ENCODE results near the gene ARHGAP18.
A peak's percentile ranks its signal among the peaks of the same experiment; 100 is the strongest.

The ARHGAP18 gene

DNA sequence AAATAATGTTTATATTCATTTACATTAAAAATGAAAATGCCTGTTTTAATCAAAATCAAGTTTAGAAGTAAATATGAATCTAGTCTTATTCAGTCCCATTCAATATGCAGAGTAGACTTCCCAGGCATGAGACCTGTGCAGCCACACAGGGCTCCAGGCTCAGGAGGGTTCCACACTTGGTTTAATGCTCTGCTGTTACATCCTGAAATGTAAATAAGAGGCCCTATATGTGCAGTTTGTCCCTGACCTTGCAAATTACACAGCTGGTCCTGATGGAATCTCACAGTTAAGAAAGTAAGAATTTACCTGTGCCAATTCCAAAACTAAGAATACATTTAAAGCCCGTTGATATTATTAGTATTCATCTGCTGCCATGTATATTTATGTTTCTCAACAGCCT lies 79.4 kb downstream of the ARHGAP18 start:
- H3K4me3 ChIP-seq (replicated peaks; ENCODE audit: low read depth, low read length), result no peak overlapping the region
- TF ChIP-seq, protein P1, sequence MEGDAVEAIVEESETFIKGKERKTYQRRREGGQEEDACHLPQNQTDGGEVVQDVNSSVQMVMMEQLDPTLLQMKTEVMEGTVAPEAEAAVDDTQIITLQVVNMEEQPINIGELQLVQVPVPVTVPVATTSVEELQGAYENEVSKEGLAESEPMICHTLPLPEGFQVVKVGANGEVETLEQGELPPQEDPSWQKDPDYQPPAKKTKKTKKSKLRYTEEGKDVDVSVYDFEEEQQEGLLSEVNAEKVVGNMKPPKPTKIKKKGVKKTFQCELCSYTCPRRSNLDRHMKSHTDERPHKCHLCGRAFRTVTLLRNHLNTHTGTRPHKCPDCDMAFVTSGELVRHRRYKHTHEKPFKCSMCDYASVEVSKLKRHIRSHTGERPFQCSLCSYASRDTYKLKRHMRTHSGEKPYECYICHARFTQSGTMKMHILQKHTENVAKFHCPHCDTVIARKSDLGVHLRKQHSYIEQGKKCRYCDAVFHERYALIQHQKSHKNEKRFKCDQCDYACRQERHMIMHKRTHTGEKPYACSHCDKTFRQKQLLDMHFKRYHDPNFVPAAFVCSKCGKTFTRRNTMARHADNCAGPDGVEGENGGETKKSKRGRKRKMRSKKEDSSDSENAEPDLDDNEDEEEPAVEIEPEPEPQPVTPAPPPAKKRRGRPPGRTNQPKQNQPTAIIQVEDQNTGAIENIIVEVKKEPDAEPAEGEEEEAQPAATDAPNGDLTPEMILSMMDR (IDR thresholded peaks at IDR 0.05; ENCODE audit: low read length, missing control alignments), result no peak
- DNase-seq (ENCODE audit: low read depth), result no peak

GRCh38 chr6:129628101-129628815 lies 81.7 kb downstream of the ARHGAP18 start:
- DNase-seq (ENCODE audit: low read depth), result no peak
- TF ChIP-seq, protein P1 (IDR thresholded peaks at IDR 0.05; ENCODE audit: low read length, missing control alignments), result no peak

DNA sequence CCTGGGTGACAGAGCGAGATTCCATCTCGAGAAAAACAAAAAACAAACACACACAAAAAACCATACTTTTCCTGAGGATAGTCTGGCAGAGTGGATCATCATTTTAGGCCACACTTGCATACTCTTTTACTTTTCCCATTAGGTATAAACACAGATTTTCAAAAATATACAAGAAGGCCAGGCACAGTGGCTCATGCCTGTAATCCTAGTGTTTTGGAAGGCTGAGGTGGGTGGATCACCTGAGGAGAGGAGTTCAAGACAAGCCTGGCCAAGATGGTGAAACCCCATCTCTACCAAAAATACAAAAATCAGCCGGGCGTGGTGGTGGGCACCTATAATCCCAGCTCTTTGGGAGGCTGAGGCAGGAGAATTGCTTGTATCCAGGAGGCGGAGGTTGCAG lies 85.5 kb downstream of the ARHGAP18 start:
- H3K4me3 ChIP-seq (replicated peaks; ENCODE audit: low read depth, low read length), result no peak overlapping the region
- DNase-seq (ENCODE audit: low read depth), result no peak
- TF ChIP-seq, protein P1 (IDR thresholded peaks at IDR 0.05; ENCODE audit: low read length, missing control alignments), result no peak

More at GRCh38 chr6:129628101-129628815, 81.7 kb downstream of the ARHGAP18 start:
- H3K4me3 ChIP-seq (replicated peaks; ENCODE audit: low read depth, low read length), result no peak overlapping the region

GRCh38 chr6:129623008-129623732 lies 86.8 kb downstream of the ARHGAP18 start:
- no peak for DNase-seq (ENCODE audit: low read depth)
- H3K4me3 ChIP-seq (replicated peaks; ENCODE audit: low read depth, low read length), result no peak overlapping the region
- TF ChIP-seq, protein P1 (IDR thresholded peaks at IDR 0.05; ENCODE audit: low read length, missing control alignments), result no peak

DNA sequence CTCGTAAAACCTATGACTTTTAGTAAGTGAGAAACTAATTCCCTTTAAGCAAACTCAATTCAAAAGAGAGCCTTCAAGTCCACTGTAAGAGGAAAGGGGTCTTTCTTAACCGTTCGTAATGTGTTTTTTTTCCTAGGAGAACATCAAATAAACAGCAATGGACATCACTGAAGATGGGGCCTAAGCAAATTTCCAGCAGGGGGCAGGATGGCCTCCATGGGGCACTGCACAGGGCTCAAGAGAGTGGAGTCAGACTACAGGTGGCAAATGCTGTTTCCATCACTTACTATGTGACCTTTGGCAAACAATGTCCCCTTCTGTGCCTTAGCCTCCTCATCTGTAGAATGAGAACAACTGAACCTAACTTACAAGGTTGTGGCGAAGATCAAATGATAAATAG lies 88.7 kb downstream of the ARHGAP18 start:
- no peak overlapping the region for H3K4me3 ChIP-seq (replicated peaks; ENCODE audit: low read depth, low read length)
- TF ChIP-seq, protein P1 (IDR thresholded peaks at IDR 0.05; ENCODE audit: low read length, missing control alignments), result peak; percentile 18
- no peak for DNase-seq (ENCODE audit: low read depth)

DNA sequence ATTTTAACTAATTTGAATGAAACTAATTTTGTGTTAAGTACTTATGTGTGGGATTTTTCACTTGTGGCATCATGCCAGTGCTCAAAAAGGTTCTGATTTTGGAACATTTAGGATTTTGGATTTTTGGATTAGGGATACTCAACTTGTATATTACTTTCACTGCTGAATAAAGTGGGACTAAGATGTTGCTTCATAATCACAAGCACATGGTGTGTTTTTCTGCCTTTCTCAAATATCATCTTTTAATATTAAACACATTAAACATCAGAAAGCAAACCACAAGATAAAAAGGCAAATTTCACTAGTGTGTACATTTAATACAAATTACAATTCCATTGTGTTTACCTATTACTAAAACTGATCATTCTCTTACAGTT lies 89.8 kb downstream of the ARHGAP18 start:
- H3K4me3 ChIP-seq (replicated peaks; ENCODE audit: low read depth, low read length), result no peak overlapping the region
- TF ChIP-seq, protein P1 (IDR thresholded peaks at IDR 0.05; ENCODE audit: low read length, missing control alignments), result no peak
- no peak for DNase-seq (ENCODE audit: low read depth)

Measured in fibroblast of pulmonary artery (primary cell).